Bronchial smooth muscle cell (primary cell): ENCODE data around the gene ACLY. TPM values are rescaled to one million over a fixed set of nuclear protein-coding genes. Genes with fewer than 3 reads are reported as not detected.

Experiments
- total RNA-seq: library from RNA; depleted of rRNA; stranded (reverse); fragments of >200 nt; gene quantifications from 2 replicates; pipeline ENCODE4 v1.2.1, GENCODE V29; 2014

ACLY gene
- 107 and 119 TPM in 2 replicates for total RNA-seq

DNA sequence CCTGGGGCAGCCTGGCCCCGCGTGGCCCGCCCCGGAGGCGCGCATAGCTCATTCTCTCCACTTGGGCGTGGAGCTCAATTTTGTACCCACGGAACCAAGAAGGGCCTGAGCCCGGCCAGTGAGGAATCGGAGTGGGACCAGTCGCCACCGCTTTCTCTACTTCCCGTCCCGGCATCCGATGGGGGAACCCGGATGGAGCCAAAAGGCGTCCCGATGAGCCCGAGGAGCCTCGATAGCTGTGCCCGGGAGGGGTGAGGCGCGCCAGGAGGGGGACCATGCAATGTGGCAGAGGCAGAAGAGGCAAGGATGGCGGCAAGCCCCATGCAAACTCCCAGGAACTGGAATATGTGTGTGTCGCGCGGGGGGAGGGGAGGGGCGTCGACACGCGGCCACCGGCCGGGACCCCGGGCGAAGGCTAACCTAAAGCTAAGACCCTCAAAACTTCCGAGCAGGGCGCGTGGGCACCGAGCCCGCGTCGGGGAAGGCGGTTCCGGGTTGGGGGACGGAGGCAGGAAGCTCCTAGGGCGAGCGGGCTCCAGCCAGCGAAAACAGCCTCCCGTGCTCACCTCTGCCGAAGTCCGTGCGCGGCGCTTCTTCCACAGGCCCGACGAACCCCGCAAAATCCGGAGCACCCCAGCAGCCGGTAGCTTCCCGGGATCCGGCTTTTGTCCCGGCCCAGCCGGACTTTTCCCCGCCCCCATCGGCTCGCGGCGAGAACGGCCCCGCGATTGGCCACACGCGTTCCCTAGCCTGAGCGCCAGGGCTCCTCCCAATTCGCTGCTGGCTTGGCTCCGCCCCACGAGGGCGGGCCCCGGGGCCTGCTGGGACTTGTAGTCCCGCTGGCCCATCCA, at the start of gene ACLY:
TSS of gene ACLY (minus strand) at position 638 of the 851 bp plus-strand sequence. CDS start 5,078 bp downstream, outside the sequence.

DNA sequence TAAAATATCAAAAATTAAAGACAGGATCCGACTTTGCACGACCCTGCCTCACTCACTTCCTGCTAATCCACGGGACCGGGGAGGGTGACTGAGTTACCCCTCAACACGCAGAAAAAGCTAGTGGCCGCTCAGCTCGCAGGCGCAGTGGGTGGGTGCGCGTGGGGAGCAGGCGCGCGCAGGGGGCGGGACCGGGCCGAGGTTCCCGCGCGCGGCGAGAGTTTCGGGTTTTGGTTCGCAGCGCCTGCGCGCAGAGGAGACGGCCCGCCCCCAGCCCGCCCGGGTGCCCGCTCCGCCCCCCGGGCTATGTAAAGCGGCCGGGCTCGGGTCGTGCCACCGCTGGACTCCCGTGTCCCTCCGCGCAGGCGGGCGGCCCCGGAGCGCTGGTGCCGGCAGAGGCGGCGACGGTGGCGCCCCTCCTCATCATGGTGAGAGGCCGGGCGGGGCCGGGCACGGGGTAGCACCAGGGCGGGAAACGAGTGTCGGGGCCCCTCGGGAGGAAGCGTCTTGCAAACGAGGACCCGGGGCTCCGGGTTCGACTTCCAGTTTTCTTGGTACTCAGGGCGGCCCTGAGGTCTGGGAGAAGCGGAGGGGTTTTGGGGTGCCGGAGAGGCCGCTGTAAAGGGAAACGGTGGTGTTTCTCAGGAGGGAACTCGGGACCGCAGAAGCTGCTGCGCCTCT, 47.9 kb upstream of the ACLY start, which contains the start of gene CNP:
TSS of gene CNP (plus strand) at position 333 of the 678 bp plus-strand sequence. CDS start at position 423, 90 bp downstream.

DNA sequence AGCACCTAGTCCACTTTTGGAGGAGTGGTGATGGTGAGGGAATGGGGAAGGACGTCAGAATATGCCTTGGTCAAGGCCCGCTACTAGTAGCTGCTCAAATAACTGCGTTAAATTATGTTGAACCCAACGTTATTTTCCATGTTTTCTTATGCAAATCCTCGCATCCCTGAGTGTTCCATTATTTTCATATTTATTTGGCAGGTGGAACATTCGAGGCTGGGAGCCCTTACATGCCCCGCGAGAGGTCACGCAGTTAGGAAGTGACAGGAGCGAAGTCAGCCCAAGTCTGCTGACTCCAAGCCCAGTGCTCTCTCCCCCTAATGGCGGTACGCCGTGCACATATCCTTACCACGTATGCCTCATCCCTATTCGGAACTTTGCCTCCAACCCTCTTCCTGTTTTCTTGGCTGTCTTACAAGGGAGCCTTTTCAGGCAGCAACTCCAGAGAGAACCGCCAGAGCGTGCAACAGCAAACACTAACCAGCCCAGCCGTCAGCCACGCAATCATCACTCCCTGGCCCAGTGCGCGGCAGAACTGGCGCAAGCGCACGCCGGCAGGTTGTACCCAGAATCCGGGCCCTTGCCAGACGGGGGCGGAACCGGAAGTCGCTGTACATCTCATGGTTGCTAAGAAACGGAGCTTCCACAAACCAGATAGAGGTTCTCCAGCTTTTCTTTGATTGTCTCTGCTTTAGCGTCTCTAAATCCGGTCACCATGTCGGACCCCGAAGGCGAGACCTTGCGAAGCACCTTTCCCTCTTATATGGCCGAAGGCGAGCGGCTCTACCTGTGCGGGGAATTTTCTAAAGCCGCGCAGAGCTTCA, 11.5 kb upstream of the ACLY start, which contains the start of gene ODAD4:
TSS of gene ODAD4 (plus strand) at position 609 of the 824 bp plus-strand sequence. CDS start at position 716, 107 bp downstream.

DNA sequence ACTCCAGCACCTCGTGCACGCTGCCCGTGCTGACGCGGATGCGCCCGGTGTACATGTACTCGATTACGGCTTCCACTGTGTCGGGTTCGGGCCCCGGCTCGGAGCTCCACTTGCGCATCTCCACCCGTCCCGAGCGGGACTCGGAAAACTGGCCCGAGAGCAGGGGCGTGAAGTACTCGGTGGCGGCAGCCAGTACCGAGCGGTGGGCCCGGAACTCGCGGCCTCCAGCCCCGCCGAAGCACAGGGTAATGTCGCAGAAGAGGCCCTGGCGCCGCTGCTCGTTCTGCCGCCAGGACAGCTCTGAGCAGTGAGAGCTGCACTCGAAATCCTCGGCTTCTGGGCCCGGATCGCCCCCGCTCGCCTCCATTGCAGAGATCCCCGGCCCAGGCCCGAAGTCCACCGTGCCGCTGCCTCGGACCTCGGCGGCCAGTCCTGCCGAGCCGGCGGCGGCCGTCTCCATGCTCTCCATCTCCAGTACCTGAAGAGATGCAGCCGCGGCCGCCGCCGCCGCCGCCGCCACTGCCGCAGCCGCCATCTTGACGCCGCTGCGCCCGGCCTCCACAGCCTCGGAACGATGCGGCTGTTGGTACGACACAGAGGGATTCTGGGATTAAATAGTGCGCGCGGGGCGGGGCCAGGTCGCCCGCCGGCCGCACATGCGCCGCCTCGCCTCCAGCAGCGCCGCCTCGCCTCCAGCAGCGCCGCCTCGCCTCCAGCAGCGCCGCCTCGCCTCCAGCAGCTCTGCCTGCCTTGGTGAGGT, 53.7 kb downstream of the ACLY start, which contains the start of gene KLHL11:
TSS of gene KLHL11 (minus strand) at position 588 of the 760 bp plus-strand sequence. CDS start at position 535, 53 bp downstream.

DNA sequence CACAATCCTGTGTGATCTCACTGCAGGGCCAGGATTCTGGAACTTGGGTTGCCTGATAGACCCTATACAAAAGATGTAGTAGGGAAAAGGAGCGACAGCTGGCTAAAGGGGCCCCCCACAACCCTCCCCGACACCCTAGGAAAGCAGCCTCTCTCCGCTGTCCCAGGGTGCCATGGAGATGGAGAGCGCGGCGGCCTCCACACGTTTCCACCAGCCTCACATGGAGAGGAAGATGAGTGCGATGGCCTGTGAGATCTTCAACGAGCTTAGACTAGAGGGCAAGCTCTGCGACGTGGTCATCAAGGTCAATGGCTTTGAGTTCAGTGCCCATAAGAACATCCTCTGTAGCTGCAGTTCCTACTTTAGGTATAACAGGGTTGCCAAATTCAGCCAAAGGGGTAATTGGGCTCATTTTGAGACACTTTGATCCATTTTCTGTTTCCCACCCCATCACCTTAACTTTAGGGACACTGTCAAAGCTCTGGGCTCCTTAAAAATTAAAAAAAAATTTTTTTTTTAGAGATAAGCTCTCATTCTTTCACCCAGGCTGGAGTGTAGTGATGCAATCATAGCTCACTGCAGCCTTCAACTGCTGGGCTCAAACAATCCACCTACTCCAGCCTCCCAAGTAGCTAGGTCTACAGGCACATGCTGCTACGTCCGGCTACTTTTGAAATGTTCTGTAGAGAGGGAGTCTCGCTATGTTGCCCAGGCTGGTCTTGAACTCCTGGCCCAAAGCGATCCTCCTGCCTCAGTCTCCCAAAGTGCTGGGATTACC, 80.8 kb downstream of the ACLY start, which contains the start of gene KLHL10:
TSS of gene KLHL10 (plus strand) at position 65 of the 778 bp plus-strand sequence. CDS start at position 173, 108 bp downstream.

DNA sequence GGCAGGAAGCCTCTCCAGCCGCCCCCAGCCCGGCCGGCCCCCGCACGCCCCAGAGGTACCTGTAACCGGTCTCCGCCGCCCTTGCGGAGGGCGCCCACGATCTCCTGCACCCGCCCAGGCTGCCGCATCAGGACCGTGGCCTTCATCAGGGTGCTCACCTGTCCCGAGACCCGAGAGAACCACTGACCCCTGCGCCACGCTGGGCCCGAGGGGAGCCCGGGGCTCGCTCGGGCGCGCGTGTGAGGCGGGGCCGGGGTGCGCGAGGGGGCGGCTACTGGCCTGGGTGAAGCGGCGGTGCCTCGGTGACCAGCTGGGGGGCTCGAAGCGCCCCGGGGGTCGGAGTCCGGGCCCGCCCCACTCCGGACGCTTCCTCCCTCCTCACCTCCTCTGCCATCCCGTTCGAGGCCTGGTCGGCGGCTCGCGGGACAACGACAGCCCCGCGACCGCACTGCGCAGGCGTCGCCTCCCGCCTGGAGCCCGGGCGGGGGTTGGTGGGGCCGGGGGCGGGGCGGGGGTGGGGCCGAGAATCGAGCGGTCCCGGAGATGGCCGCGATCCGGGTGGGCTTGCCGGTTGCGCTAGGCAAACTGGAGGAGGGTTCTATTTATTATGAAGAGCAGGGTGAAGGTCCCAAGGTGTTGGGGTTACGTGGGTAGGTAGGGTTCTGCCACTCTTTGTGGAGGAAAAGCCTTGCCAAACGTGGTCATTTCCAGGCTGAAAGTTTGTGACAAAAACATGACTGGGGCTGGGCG, 82.8 kb downstream of the ACLY start, which contains the start of gene NT5C3B:
TSS of gene NT5C3B (minus strand) at position 433 of the 750 bp plus-strand sequence. CDS start at position 394, 39 bp downstream.

Other genes with a start within 250 kb of the ACLY start
- 76.3 and 112 TPM in 2 replicates for gene EIF1, start 230.1 kb downstream of the ACLY start, total RNA-seq
- gene GAST, start 206.6 kb downstream of the ACLY start, total RNA-seq: not detected in 2 replicates
- under 0.01 and 0.26 TPM in 2 replicates for gene HAP1, start 184.3 kb downstream of the ACLY start, total RNA-seq
- 3.0 and 9.5 TPM in 2 replicates for gene JUP, start 132.2 kb downstream of the ACLY start, total RNA-seq
- 44.1 and 49.2 TPM in 2 replicates for gene P3H4, start 107.0 kb downstream of the ACLY start, total RNA-seq
- 276 and 499 TPM in 2 replicates for gene FKBP10, start 105.9 kb downstream of the ACLY start, total RNA-seq
- 73.0 and 90.5 TPM in 2 replicates for gene NT5C3B, start 82.7 kb downstream of the ACLY start, total RNA-seq
- gene KLHL10, start 81.1 kb downstream of the ACLY start, total RNA-seq: 0.16 and 0.17 TPM in 2 replicates
- gene KLHL11, start 53.5 kb downstream of the ACLY start, total RNA-seq: 19.5 TPM in 2 replicates
- 0.26 and 1.1 TPM in 2 replicates for gene ODAD4, start 11.7 kb upstream of the ACLY start, total RNA-seq
- 53.4 and 62.3 TPM in 2 replicates for gene CNP, start 47.8 kb upstream of the ACLY start, total RNA-seq
- 71.2 and 91.3 TPM in 2 replicates for gene DNAJC7, start 98.5 kb upstream of the ACLY start, total RNA-seq
- gene NKIRAS2, start 101.1 kb upstream of the ACLY start, total RNA-seq: 9.7 and 13.4 TPM in 2 replicates
- gene C17orf113, start 131.7 kb upstream of the ACLY start, total RNA-seq: 0.32 and 0.34 TPM in 2 replicates
- gene ZNF385C, start 179.5 kb upstream of the ACLY start, total RNA-seq: not detected in 2 replicates
- gene DHX58, start 193.8 kb upstream of the ACLY start, total RNA-seq: 9.1 and 14.7 TPM in 2 replicates
- 4.7 and 5.6 TPM in 2 replicates for gene KAT2A, start 202.4 kb upstream of the ACLY start, total RNA-seq
- not detected in 2 replicates for gene HSPB9, start 203.9 kb upstream of the ACLY start, total RNA-seq
- gene RAB5C, start 236.0 kb upstream of the ACLY start, total RNA-seq: 37.4 and 41.7 TPM in 2 replicates